PFSK-1 (cell line): ENCODE measurements around the gene ORM1.

ENCODE experiments used
- FOXP2 ChIP-seq: optimal IDR thresholded peaks from 2 replicates; pipeline ENCODE3; 2011; ENCODE audit warnings: borderline replicate concordance, control low read depth, inconsistent platforms; ENCODE audit not compliant: insufficient read depth; ENCODE audit errors: extremely low read length, extremely low read depth
- POLR2AphosphoS5 ChIP-seq: IDR thresholded peaks from 2 replicates; pipeline ENCODE4 v1.6.1; 2012; ENCODE audit warnings: low read depth, mild to moderate bottlenecking, control low read depth, low read length, moderate library complexity
- SIN3A ChIP-seq: IDR thresholded peaks from 2 replicates; pipeline ENCODE4 v1.6.1; 2012; ENCODE audit warnings: mild to moderate bottlenecking, low read length, moderate library complexity, borderline replicate concordance; ENCODE audit not compliant: insufficient read depth
- TAF1 ChIP-seq: IDR thresholded peaks from 2 replicates; pipeline ENCODE4 v1.6.1; 2012; ENCODE audit warnings: low read length, control low read depth, borderline replicate concordance; ENCODE audit not compliant: insufficient read depth
- TF ChIP-seq, protein P1 (sequence below), 2 experiments: IDR thresholded peaks; 2 replicates each; pipeline versions ENCODE4 v1.6.1 to v1.8.0; 2011 to 2012; ENCODE audit warnings: low read depth in 2 of 2, low read length in 2 of 2, control low read depth in 1 of 2, inconsistent platforms in 1 of 2, mild to moderate bottlenecking in 1 of 2, moderate library complexity in 1 of 2; ENCODE audit not compliant: insufficient read depth in 1 of 2

ORM1 gene

GRCh38 chr9:114278356-114278755 lies 44.5 kb upstream of the ORM1 start:
- no peak for TF ChIP-seq SIN3A
- TF ChIP-seq, protein P1, sequence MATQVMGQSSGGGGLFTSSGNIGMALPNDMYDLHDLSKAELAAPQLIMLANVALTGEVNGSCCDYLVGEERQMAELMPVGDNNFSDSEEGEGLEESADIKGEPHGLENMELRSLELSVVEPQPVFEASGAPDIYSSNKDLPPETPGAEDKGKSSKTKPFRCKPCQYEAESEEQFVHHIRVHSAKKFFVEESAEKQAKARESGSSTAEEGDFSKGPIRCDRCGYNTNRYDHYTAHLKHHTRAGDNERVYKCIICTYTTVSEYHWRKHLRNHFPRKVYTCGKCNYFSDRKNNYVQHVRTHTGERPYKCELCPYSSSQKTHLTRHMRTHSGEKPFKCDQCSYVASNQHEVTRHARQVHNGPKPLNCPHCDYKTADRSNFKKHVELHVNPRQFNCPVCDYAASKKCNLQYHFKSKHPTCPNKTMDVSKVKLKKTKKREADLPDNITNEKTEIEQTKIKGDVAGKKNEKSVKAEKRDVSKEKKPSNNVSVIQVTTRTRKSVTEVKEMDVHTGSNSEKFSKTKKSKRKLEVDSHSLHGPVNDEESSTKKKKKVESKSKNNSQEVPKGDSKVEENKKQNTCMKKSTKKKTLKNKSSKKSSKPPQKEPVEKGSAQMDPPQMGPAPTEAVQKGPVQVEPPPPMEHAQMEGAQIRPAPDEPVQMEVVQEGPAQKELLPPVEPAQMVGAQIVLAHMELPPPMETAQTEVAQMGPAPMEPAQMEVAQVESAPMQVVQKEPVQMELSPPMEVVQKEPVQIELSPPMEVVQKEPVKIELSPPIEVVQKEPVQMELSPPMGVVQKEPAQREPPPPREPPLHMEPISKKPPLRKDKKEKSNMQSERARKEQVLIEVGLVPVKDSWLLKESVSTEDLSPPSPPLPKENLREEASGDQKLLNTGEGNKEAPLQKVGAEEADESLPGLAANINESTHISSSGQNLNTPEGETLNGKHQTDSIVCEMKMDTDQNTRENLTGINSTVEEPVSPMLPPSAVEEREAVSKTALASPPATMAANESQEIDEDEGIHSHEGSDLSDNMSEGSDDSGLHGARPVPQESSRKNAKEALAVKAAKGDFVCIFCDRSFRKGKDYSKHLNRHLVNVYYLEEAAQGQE (IDR thresholded peaks at IDR 0.05; ENCODE audit: insufficient read depth in 1 of 2, low read depth in 2 of 2, low read length in 2 of 2): no peak

DNA sequence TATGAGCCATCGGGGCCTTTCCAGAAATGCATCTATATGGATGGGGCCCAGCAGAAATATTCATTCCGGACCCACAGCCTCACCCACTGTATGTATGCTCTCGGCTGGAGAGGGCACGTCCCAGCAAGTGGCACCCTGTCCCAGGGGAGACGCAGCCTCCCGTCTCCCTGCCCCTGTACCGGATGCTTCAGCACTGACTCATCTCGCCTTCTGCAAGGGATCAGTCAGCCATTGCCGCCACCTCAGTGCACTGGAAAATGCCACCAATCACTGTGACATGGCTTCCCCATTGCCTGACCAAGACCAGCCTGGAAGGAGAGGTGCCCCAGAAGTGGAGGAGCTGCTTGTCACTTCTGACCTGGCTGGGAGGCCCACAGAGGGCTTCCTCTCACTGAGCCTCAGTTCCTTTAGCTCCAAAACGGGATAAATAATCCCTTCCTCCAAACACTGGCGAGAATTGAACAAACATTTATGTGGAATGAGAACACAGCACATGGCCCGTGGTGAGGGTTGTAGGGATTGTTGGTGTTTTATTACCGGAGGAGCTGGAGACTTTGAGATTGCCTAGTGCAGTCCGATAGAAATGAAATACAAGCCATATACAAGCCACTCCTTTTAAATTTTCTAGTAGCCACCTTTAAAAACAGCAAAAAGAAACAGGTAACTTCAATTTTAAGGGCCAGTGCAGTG lies 43.9 kb upstream of the ORM1 start:
- TF ChIP-seq TAF1 (no peak), POLR2AphosphoS5 (no peak), SIN3A (no peak), FOXP2 (no peak)
- TF ChIP-seq, protein P1 (IDR thresholded peaks at IDR 0.05; ENCODE audit: insufficient read depth in 1 of 2, low read depth in 2 of 2, low read length in 2 of 2): no peak

- TF ChIP-seq, protein P1 (IDR thresholded peaks at IDR 0.05; ENCODE audit: insufficient read depth in 1 of 2, low read depth in 2 of 2, low read length in 2 of 2): no peak
- TF ChIP-seq SIN3A: no peak
These were observed 43.2 kb upstream of the ORM1 start for GRCh38 chr9:114279693-114280092.

GRCh38 chr9:114280636-114281472 lies 42.0 kb upstream of the ORM1 start:
- TF ChIP-seq SIN3A (no peak), TAF1 (no peak), POLR2AphosphoS5 (no peak), FOXP2 (no peak)
- TF ChIP-seq, protein P1 (IDR thresholded peaks at IDR 0.05; ENCODE audit: insufficient read depth in 1 of 2, low read depth in 2 of 2, low read length in 2 of 2): no peak
